DND-41 (cell line): ENCODE measurements around the gene E2F4.

Experiments used
- CTCF ChIP-seq: IDR thresholded peaks from 2 replicates; pipeline ENCODE4 v1.5.1; 2012; ENCODE audit warnings: borderline replicate concordance, low read length, moderate library complexity, mild to moderate bottlenecking; ENCODE audit not compliant: poor library complexity, severe bottlenecking; ENCODE audit errors: extremely low read depth
- EZH2 ChIP-seq: IDR thresholded peaks from 3 replicates; pipeline ENCODE4 v1.6.1; 2012; ENCODE audit warnings: borderline replicate concordance, low read depth, mild to moderate bottlenecking, moderate library complexity, low read length, inconsistent platforms; ENCODE audit not compliant: severe bottlenecking

- no peak for TF ChIP-seq CTCF
- no peak for TF ChIP-seq EZH2
Observed at GRCh38 chr16:67229906-67230808, 38.2 kb downstream of the E2F4 start.
